NK-92 (cell line): ENCODE data around the gene EFNB2.

Experiments used
- DNase-seq: peaks from one replicate; lab custom pipeline; 2025; ENCODE audit not compliant: unreplicated experiment; lab: John Stamatoyannopoulos, UW

The EFNB2 gene

GRCh38 chr13:106487129-106487528 lies 48.3 kb downstream of the EFNB2 start:
- no peak for DNase-seq

- no peak for DNase-seq
These were observed 49.2 kb downstream of the EFNB2 start for GRCh38 chr13:106486287-106486686.

- DNase-seq, result no peak
These were observed 50.8 kb downstream of the EFNB2 start for GRCh38 chr13:106484537-106485193.

GRCh38 chr13:106484084-106484483 lies 51.4 kb downstream of the EFNB2 start:
- DNase-seq, result no peak

GRCh38 chr13:106481919-106482318 lies 53.5 kb downstream of the EFNB2 start:
- no peak for DNase-seq

GRCh38 chr13:106480351-106480910 lies 55.0 kb downstream of the EFNB2 start:
- DNase-seq, result no peak

GRCh38 chr13:106479929-106480328 lies 55.5 kb downstream of the EFNB2 start:
- no peak for DNase-seq

GRCh38 chr13:106478116-106478515 lies 57.3 kb downstream of the EFNB2 start:
- DNase-seq, result no peak

- DNase-seq, result no peak
These were observed 58.2 kb downstream of the EFNB2 start for GRCh38 chr13:106477303-106477702.

GRCh38 chr13:106475852-106476251 lies 59.6 kb downstream of the EFNB2 start:
- no peak for DNase-seq

- no peak for DNase-seq
These were observed 60.5 kb downstream of the EFNB2 start for GRCh38 chr13:106474912-106475311.

- no peak for DNase-seq
These were observed 62.3 kb downstream of the EFNB2 start for GRCh38 chr13:106473154-106473553.

- no peak for DNase-seq
These were observed 62.8 kb downstream of the EFNB2 start for GRCh38 chr13:106472621-106473020.

GRCh38 chr13:106471957-106472543 lies 63.4 kb downstream of the EFNB2 start:
- no peak for DNase-seq

- DNase-seq, result no peak
These were observed 64.9 kb downstream of the EFNB2 start for GRCh38 chr13:106470576-106470975.

- no peak for DNase-seq
These were observed 66.5 kb downstream of the EFNB2 start for GRCh38 chr13:106468744-106469590.

- no peak for DNase-seq
These were observed 67.3 kb downstream of the EFNB2 start for GRCh38 chr13:106468207-106468606.

- DNase-seq, result no peak
These were observed 67.9 kb downstream of the EFNB2 start for GRCh38 chr13:106467427-106468122.

GRCh38 chr13:106466691-106467426 lies 68.6 kb downstream of the EFNB2 start:
- no peak for DNase-seq

GRCh38 chr13:106464076-106464475 lies 71.4 kb downstream of the EFNB2 start:
- DNase-seq, result no peak
